MG63 (cell line): ENCODE results near the gene RMI2. TPM values are rescaled to one million over a fixed set of nuclear protein-coding genes. Genes with fewer than 3 reads are reported as not detected.

Experiments used
- DNase-seq: peaks from one replicate; pipeline ENCODE4 v3.0.0-alpha.2; 2020
- H3K27me3 ChIP-seq: fragments of 250-450 bp; sonication (Bioruptor Pico); 2 replicates; pipeline ENCODE4 v1.5.1; 2020; ENCODE audit warnings: mild to moderate bottlenecking, moderate library complexity
- H3K36me3 ChIP-seq: fragments of 250-450 bp; sonication (Bioruptor Pico); 2 replicates; pipeline ENCODE4 v1.5.1; 2020; ENCODE audit warnings: mild to moderate bottlenecking, moderate library complexity
- H3K4me3 ChIP-seq: fragments of 250-450 bp; sonication (Bioruptor Pico); 2 replicates; pipeline ENCODE4 v1.5.1; 2020; ENCODE audit warnings: mild to moderate bottlenecking, moderate library complexity
- H3K9me3 ChIP-seq: fragments of 250-450 bp; sonication (Bioruptor Pico); 2 replicates; pipeline ENCODE4 v1.5.1; 2020; ENCODE audit warnings: mild to moderate bottlenecking, moderate library complexity
- total RNA-seq: library from RNA; depleted of rRNA; stranded (reverse); fragments of >200 nt; shearing (Covaris generic); gene quantifications from 2 replicates; pipeline ENCODE4 v1.2.3, GENCODE V29; 2014; ENCODE audit warnings: low replicate concordance; rRNA removed

RMI2 gene
- total RNA-seq, 1 experiment from 2014 or later: 25.8 TPM

- Histone ChIP-seq H3K4me3 (no peak overlapping the region), H3K36me3 (no peaks in the 10 kb centered on the region), H3K27me3 (no peaks in the 10 kb centered on the region), H3K9me3 (no peaks in the 10 kb centered on the region)
- peak; percentile 71 for DNase-seq
These were observed 51.2 kb downstream of the RMI2 start for GRCh38 chr16:11396241-11397048.

GRCh38 chr16:11398136-11398535, 52.9 kb downstream of the RMI2 start:
- H3K27me3 ChIP-seq: no peaks in the 10 kb centered on the region
- no peak for DNase-seq

GRCh38 chr16:11398851-11399250, 53.6 kb downstream of the RMI2 start:
- DNase-seq: no peak
- no peaks in the 10 kb centered on the region for H3K27me3 ChIP-seq

More at GRCh38 chr16:11398136-11398535, 52.9 kb downstream of the RMI2 start:
- no peak overlapping the region for H3K4me3 ChIP-seq
- H3K36me3 ChIP-seq: no peaks in the 10 kb centered on the region
- H3K9me3 ChIP-seq: no peaks in the 10 kb centered on the region

GRCh38 chr16:11399261-11399831, 54.1 kb downstream of the RMI2 start:
- no peak overlapping the region for H3K4me3 ChIP-seq
- no peaks in the 10 kb centered on the region for H3K9me3 ChIP-seq
- H3K27me3 ChIP-seq: no peaks in the 10 kb centered on the region
- DNase-seq: no peak
- H3K36me3 ChIP-seq: no peaks in the 10 kb centered on the region

More at GRCh38 chr16:11398851-11399250, 53.6 kb downstream of the RMI2 start:
- no peaks in the 10 kb centered on the region for H3K9me3 ChIP-seq
- H3K4me3 ChIP-seq: no peak overlapping the region
- H3K36me3 ChIP-seq: no peaks in the 10 kb centered on the region

GRCh38 chr16:11400076-11400475, 54.8 kb downstream of the RMI2 start:
- H3K9me3 ChIP-seq: no peaks in the 10 kb centered on the region
- H3K36me3 ChIP-seq: no peaks in the 10 kb centered on the region
- H3K4me3 ChIP-seq: no peak overlapping the region
- no peak for DNase-seq
- H3K27me3 ChIP-seq: no peaks in the 10 kb centered on the region

Other genes with a start within 250 kb of the RMI2 start
- gene SOCS1, start 89.3 kb upstream of the RMI2 start, total RNA-seq: 0.16 TPM in 1 of 2 replicates, not detected in the other
- not detected in 2 replicates for gene TNP2, start 76.1 kb upstream of the RMI2 start, total RNA-seq
- gene PRM3, start 71.8 kb upstream of the RMI2 start, total RNA-seq: not detected in 2 replicates
- not detected in 2 replicates for gene PRM2, start 69.0 kb upstream of the RMI2 start, total RNA-seq
- gene PRM1, start 64.1 kb upstream of the RMI2 start, total RNA-seq: not detected in 2 replicates
- gene LITAF, start 241.5 kb downstream of the RMI2 start, total RNA-seq: 52.9 and 60.8 TPM in 2 replicates